SK-N-MC (cell line): ENCODE data around the gene LRRC61.

Experiments
- EZH2 ChIP-seq: fragments of 200-600 bp; sonication (generic); IDR thresholded peaks from one replicate; pipeline ENCODE4 v1.6.1; 2017; ENCODE audit warnings: antibody characterized with exemption
- POLR2AphosphoS5 ChIP-seq: IDR thresholded peaks from 2 replicates; pipeline ENCODE4 v1.6.1; 2012; ENCODE audit warnings: mild to moderate bottlenecking, low read depth, low read length, borderline replicate concordance

DNA sequence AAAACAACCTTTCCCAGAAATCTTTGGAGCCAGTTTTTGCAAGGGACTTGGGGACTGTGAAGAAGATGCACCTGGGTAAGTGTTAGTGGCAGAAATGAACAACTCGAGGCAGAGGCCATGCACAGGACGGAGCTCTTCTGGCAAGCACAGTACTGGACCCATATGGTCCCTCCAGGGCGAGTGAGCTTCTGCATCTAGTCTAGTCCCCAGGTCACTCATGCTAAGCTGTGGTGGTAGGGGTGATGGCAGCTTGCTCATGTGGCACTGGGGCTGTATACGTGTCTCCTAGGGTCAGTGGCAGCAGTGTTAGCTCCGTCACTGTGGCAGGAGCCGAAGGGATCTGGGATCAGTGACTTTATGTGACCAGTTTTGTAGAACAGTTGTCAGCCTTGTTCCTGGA lies 9.3 kb upstream of the LRRC61 start:
- TF ChIP-seq POLR2AphosphoS5 (no peak), EZH2 (no peak)
